ENCODE measurements around the gene ERVK3-1. TPM values are rescaled to one million over a fixed set of nuclear protein-coding genes. Genes with fewer than 3 reads are reported as not detected.
"Not testable (repeated sequence)": the region's sequence is repeated elsewhere in the genome, so short reads cannot be mapped to it uniquely, and the experiment has no call there.

Gene ERVK3-1, protein sequence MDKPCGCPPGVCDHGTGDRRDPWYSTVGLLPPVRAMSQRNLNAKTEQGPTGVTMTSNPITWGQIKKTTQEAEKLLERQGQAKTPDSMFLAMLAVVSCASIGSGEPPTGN
- 61.4 and 74.3 TPM in 2 replicates for total RNA-seq

DNA sequence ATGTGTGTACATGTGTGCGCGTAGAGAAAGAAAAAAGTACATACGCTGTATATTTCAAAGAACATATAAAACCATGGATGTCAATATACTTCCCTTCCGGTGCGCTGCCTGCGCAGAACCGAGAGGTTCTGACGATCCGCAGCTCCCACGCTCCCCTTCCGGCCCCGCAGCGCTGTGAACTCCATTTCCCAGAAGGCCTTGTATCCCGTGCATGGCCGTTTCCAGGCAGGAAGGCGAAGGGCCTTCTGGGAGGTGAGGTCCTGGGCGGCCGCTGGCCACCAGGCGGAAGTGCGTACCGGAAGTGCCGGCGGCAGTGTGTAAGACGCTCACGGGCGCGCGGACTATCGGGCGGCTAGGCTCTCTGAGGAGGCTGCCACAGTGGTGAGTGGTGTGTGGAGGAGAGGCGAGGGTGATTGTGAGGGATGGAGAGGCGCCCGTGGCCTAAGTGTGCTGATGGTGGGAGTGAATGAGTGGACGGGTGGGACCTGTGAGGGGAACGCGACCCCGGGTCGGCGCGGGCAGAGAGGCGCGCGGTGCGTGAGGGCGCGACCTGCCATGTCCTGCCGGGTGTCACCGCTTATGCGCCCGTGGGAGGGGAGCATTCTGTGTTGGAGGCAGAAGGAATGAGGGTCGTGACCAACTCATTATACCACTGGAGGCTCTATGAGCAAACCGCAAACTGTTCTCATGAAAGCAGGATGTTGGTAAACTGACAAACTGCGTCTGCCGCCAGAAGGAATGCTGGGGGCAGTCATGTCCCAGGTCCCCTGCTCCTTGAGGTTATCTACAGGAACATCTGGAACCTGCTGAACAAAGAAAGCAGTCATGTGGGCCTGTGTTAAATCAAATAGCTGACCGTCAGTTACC, at the start of gene ERVK3-1:
Gene ERVK3-1 (plus strand): TSS at position 313 of the 867 bp plus-strand sequence. CDS start 6,792 bp downstream, outside the sequence.
- intact Hi-C loops (cut with micrococcal nuclease) = loop anchor here (1.0 to 10.0 kb wide), 11 partner anchors 21 to 916 kb away; partner anchors contain the start of genes ZNF132, ZNF497, ZNF548 and ZNF584
- Mint-ChIP-seq H3K4me1 (peaks cover 38% of the 10 kb centered on the region), H3K4me3 (peak within 1 kb of the TSS; percentile 100), H3K27ac (peak within 1 kb of the TSS; percentile 98), H3K27me3 (no peaks in the 10 kb centered on the region), H3K9me3 (no peaks in the 10 kb centered on the region), H3K36me3 (ENCODE audit: low read depth) (peaks cover 57% of the 10 kb centered on the region)
- TF ChIP-seq, protein P1, sequence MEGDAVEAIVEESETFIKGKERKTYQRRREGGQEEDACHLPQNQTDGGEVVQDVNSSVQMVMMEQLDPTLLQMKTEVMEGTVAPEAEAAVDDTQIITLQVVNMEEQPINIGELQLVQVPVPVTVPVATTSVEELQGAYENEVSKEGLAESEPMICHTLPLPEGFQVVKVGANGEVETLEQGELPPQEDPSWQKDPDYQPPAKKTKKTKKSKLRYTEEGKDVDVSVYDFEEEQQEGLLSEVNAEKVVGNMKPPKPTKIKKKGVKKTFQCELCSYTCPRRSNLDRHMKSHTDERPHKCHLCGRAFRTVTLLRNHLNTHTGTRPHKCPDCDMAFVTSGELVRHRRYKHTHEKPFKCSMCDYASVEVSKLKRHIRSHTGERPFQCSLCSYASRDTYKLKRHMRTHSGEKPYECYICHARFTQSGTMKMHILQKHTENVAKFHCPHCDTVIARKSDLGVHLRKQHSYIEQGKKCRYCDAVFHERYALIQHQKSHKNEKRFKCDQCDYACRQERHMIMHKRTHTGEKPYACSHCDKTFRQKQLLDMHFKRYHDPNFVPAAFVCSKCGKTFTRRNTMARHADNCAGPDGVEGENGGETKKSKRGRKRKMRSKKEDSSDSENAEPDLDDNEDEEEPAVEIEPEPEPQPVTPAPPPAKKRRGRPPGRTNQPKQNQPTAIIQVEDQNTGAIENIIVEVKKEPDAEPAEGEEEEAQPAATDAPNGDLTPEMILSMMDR (IDR thresholded peaks at IDR 0.05) = no peak
- ChIA-PET POLR2A (interaction anchor here (0.7 to 3.8 kb wide), 18 partner anchors 12 to 596 kb away, joined by 3 to 23 read pairs (median 4); partner anchors contain the start of genes ZBTB45, ZNF154, ZNF274 and ZNF324B), CTCF (interaction anchor here (1.3 kb wide), 1 partner anchor 20 kb away, joined by 3 read pairs; no protein-coding TSS in a partner anchor)
- peak; percentile 97 for ATAC-seq (ENCODE audit: low read depth)
- peak; percentile 89 for DNase-seq

DNA sequence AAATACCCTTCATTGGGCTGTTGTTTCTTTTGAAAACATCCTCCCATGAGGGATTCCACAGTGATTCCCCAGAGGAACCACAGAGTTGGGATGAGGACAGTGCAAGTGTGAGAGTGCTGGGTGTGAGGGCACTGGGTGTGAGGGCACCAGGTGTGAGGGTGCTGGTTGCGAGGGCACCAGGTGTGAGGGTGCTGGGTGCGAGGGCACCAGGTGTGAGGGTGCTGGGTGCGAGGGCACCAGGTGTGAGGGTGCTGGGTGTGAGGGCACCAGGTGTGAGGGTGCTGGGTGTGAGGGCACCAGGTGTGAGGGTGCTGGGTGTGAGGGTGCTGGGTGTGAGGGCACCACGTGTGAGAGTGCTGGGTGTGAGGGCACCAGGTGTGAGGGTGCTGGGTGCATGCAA, 46.9 kb upstream of the ERVK3-1 start:
- POLR2A ChIA-PET; CTCF ChIA-PET; H3K4me1 Mint-ChIP-seq; H3K27me3 Mint-ChIP-seq; H3K27ac Mint-ChIP-seq; intact Hi-C loops (cut with micrococcal nuclease); H3K4me3 Mint-ChIP-seq; ATAC-seq (ENCODE audit: low read depth); DNase-seq: not testable (repeated sequence)
- peaks cover 49% of the 10 kb centered on the region for H3K9me3 Mint-ChIP-seq
- peaks cover 97% of the 10 kb centered on the region for H3K36me3 Mint-ChIP-seq (ENCODE audit: low read depth)

DNA sequence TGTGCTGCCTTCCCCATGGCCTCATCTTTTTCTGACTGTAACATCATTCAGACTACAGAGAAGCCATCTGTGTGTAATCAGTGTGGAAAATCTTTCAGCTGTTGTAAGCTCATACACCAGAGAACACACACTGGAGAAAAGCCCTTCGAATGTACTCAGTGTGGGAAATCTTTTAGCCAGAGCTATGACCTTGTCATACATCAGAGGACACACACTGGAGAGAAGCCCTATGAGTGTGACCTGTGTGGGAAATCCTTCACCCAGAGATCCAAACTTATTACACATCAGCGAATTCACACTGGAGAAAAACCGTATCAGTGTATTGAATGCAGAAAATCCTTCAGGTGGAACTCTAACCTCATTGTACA, 43.6 kb upstream of the ERVK3-1 start:
- Mint-ChIP-seq H3K4me1 (no peaks in the 10 kb centered on the region), H3K4me3 (no peak overlapping the region), H3K36me3 (ENCODE audit: low read depth) (peaks cover 75% of the 10 kb centered on the region), H3K27ac (no peak overlapping the region), H3K27me3 (no peaks in the 10 kb centered on the region), H3K9me3 (peaks cover 34% of the 10 kb centered on the region)
- intact Hi-C loops (cut with micrococcal nuclease) = no loop called here
- no peak for DNase-seq
- ATAC-seq (ENCODE audit: low read depth) = no peak
- POLR2A ChIA-PET = no interaction called here
- CTCF ChIA-PET = no interaction called here
- TF ChIP-seq, protein P1 (IDR thresholded peaks at IDR 0.05) = no peak

DNA sequence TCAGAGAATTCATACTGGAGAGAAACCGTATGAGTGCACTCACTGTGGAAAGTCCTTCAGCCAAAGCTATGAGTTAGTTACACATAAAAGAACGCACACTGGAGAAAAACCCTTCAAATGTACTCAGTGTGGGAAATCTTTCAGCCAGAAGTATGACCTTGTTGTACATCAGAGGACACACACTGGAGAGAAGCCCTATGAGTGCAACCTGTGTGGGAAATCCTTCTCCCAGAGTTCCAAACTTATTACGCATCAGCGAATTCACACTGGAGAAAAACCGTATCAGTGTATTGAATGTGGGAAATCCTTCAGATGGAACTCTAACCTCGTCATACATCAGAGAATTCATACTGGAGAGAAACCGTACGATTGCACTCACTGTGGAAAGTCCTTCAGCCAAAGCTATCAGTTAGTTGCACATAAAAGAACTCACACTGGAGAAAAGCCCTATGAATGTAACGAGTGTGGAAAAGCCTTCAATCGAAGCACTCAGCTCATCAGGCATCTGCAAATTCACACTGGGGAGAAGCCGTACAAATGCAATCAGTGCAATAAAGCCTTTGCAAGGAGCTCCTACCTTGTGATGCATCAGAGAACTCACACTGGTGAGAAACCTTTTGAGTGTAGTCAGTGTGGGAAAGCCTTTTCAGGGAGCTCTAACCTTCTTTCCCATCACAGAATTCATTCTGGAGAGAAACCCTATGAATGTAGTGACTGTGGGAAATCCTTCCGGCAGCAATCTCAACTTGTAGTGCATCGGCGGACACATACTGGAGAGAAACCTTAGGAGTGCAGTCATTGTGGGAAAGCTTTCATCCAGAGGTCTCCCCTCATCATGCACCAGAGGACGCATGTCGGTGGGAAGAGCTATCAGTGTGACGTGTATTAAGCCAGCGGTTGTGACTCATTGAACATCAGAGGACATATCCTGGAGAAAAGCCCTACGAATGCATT, 42.9 kb upstream of the ERVK3-1 start:
- H3K9me3 Mint-ChIP-seq = peaks cover 35% of the 10 kb centered on the region
- intact Hi-C loops (cut with micrococcal nuclease) = no loop called here
- ChIA-PET POLR2A (no interaction called here), CTCF (no interaction called here)
- H3K27ac Mint-ChIP-seq = no peak overlapping the region
- H3K36me3 Mint-ChIP-seq (ENCODE audit: low read depth) = peaks cover 71% of the 10 kb centered on the region
- no peak for DNase-seq
- H3K4me3 Mint-ChIP-seq = no peak overlapping the region
- no peaks in the 10 kb centered on the region for H3K27me3 Mint-ChIP-seq
- ATAC-seq (ENCODE audit: low read depth) = no peak
- no peaks in the 10 kb centered on the region for H3K4me1 Mint-ChIP-seq
- TF ChIP-seq, protein P1 (IDR thresholded peaks at IDR 0.05) = no peak

DNA sequence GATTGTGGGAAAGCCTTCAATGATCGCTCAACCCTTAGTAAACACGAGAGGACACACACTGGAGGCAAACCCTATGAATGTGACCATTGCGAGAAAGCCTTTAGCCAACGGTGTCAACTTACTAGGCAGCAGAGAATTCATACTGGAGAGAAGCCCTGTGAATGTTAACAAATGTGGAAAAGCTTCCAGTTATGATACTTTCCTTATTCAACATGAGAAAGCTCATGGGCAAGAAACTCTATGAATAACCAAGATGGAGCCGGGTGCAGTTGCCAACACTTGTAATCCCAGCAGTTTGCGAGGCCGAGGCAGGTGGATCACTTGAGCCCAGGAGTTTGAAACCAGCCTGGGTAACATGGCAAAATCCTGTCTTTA, 42.3 kb upstream of the ERVK3-1 start:
- no peaks in the 10 kb centered on the region for H3K27me3 Mint-ChIP-seq
- no peak for ATAC-seq (ENCODE audit: low read depth)
- no peak for DNase-seq
- ChIA-PET POLR2A (no interaction called here), CTCF (no interaction called here)
- H3K27ac Mint-ChIP-seq = no peak overlapping the region
- peaks cover 28% of the 10 kb centered on the region for H3K9me3 Mint-ChIP-seq
- TF ChIP-seq, protein P1 (IDR thresholded peaks at IDR 0.05) = no peak
- peaks cover 66% of the 10 kb centered on the region for H3K36me3 Mint-ChIP-seq (ENCODE audit: low read depth)
- no peaks in the 10 kb centered on the region for H3K4me1 Mint-ChIP-seq
- no peak overlapping the region for H3K4me3 Mint-ChIP-seq
- intact Hi-C loops (cut with micrococcal nuclease) = no loop called here

Data from activated B cell treated with CpG ODN at 0.5 μM for 24 hours (primary cell).